Peyer's patch (tissue), 4 donors: Measurements from ENCODE around the gene RYR1.

ENCODE experiments used
- POLR2A ChIP-seq, 2 donors: fragments of 450-650 bp; IDR thresholded peaks; one replicate each; pipeline ENCODE4 v1.5.1; 2017; ENCODE audit warnings: antibody characterized with exemption in 2 of 2, mild to moderate bottlenecking in 2 of 2, moderate library complexity in 2 of 2
- TF ChIP-seq, protein P1 (sequence below), 6 experiments: fragments of 450-650 bp in 4 of 6; fragments of 200-600 bp in 2 of 6; sonication (generic) in 1 of 6; IDR thresholded peaks; one replicate each; pipeline ENCODE4 v1.5.1; 2017 to 2019; ENCODE audit warnings: antibody characterized with exemption in 6 of 6, mild to moderate bottlenecking in 3 of 6, moderate library complexity in 1 of 6

GRCh38 chr19:38448225-38448624, 14.7 kb downstream of the RYR1 start:
- TF ChIP-seq, protein P1, sequence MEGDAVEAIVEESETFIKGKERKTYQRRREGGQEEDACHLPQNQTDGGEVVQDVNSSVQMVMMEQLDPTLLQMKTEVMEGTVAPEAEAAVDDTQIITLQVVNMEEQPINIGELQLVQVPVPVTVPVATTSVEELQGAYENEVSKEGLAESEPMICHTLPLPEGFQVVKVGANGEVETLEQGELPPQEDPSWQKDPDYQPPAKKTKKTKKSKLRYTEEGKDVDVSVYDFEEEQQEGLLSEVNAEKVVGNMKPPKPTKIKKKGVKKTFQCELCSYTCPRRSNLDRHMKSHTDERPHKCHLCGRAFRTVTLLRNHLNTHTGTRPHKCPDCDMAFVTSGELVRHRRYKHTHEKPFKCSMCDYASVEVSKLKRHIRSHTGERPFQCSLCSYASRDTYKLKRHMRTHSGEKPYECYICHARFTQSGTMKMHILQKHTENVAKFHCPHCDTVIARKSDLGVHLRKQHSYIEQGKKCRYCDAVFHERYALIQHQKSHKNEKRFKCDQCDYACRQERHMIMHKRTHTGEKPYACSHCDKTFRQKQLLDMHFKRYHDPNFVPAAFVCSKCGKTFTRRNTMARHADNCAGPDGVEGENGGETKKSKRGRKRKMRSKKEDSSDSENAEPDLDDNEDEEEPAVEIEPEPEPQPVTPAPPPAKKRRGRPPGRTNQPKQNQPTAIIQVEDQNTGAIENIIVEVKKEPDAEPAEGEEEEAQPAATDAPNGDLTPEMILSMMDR (IDR thresholded peaks at IDR 0.05): no peak
- no peak for TF ChIP-seq POLR2A (IDR thresholded peaks at IDR 0.05)
